HepG2 (cell line): ENCODE data around the gene CUL7. TPM values are rescaled to one million over a fixed set of nuclear protein-coding genes. Genes with fewer than 3 reads are reported as not detected.
A peak's percentile ranks its signal among the peaks of the same experiment; 100 is the strongest.

ENCODE experiments used
- MAZ ChIP-seq, 2 experiments: sonication (generic) in 1 of 2; formaldehyde crosslinking in 1 of 2; IDR thresholded peaks; 2 replicates each; pipeline versions ENCODE4 v1.5.0 to v1.6.1; 2012 to 2020; ENCODE audit warnings: low read depth in 2 of 2, mild to moderate bottlenecking in 2 of 2, borderline replicate concordance in 1 of 2, improper control_type of control experiment in 1 of 2, low read length in 1 of 2, missing genetic modification reagents in 1 of 2, moderate library complexity in 1 of 2
- REST ChIP-seq, 2 experiments: IDR thresholded peaks; 2 replicates each; pipeline ENCODE4 v1.6.1; 2011 to 2012; ENCODE audit warnings: low read length in 2 of 2, borderline replicate concordance in 1 of 2, low read depth in 1 of 2, mild to moderate bottlenecking in 1 of 2, moderate library complexity in 1 of 2
- SP5 ChIP-seq: IDR thresholded peaks from 2 replicates; pipeline ENCODE4 v1.6.1; 2016; ENCODE audit warnings: low read depth, borderline replicate concordance
- U2AF1 ChIP-seq: fragments of 200-400 bp; formaldehyde crosslinking; optimal IDR thresholded peaks from 2 replicates; pipeline ENCODE3; 2017; ENCODE audit warnings: mild to moderate bottlenecking, low read depth, low read length
- ZBTB25 ChIP-seq: IDR thresholded peaks from 2 replicates; pipeline ENCODE4 v1.6.1; 2018; ENCODE audit warnings: missing genetic modification reagents
- ZBTB40 ChIP-seq, 2 experiments: fragments of 450-650 bp in 1 of 2; sonication (generic) in 1 of 2; formaldehyde crosslinking in 1 of 2; IDR thresholded peaks; 2 replicates each; pipeline versions ENCODE4 v1.6.1 to v1.8.0; 2016 to 2022; ENCODE audit warnings: antibody characterized with exemption in 1 of 2, mild to moderate bottlenecking in 1 of 2, missing genetic modification reagents in 1 of 2
- ZBTB7B ChIP-seq: sonication (generic); formaldehyde crosslinking; IDR thresholded peaks from 2 replicates; pipeline ENCODE4 v1.4.0; 2020; ENCODE audit warnings: missing genetic modification reagents
- ZNF282 ChIP-seq: fragments of 450-650 bp; IDR thresholded peaks from 2 replicates; pipeline ENCODE4 v1.6.1; 2018; ENCODE audit not compliant: partially characterized antibody
- ZNF432 ChIP-seq: sonication (generic); formaldehyde crosslinking; IDR thresholded peaks from 2 replicates; pipeline ENCODE4 v1.5.0; 2020; ENCODE audit warnings: missing genetic modification reagents, mild to moderate bottlenecking, borderline replicate concordance
- ZNF589 ChIP-seq: sonication (generic); formaldehyde crosslinking; conservative IDR thresholded peaks from 2 replicates; pipeline ENCODE4 v1.8.0; 2022; ENCODE audit warnings: mild to moderate bottlenecking, moderate library complexity, missing genetic modification reagents
- ZNF691 ChIP-seq: sonication (generic); formaldehyde crosslinking; IDR thresholded peaks from 2 replicates; pipeline ENCODE4 v1.4.0; 2020; ENCODE audit warnings: missing genetic modification reagents, low read depth, mild to moderate bottlenecking, borderline replicate concordance
- polyA plus RNA-seq, 8 experiments: library from polyadenylated mRNA; depleted of rRNA in 3 of 8; stranded (reverse) in 7 of 8; unstranded in 1 of 8; fragments of >200 nt; fragmentation: Illumina TruSeq in 4 of 8; extraction: Trizol in 4 of 8; gene quantifications; 2 replicates each; pipeline versions ENCODE4 v1.2.1 to v1.2.3, GENCODE V29; 2011 to 2016; ENCODE audit warnings: low read depth in 4 of 8, missing spikeins in 1 of 8, mixed read lengths in 1 of 8; ENCODE audit not compliant: insufficient read depth in 1 of 8
- total RNA-seq, 5 experiments: library from RNA; depleted of rRNA; stranded (reverse); fragments of >200 nt; fragmentation: Illumina TruSeq; extraction: Trizol; gene quantifications; 2 replicates each; pipeline ENCODE4 v1.2.3, GENCODE V29; 2016; ENCODE audit warnings: low read depth in 1 of 5

Gene CUL7
- total and polyA plus RNA-seq, 2 of the 13 experiments (the other 11 are each of a cell fraction or from before 2014, with no cell fraction given) = 32.0 to 60.7 TPM

- TF ChIP-seq MAZ (IDR thresholded peaks at IDR 0.05; ENCODE audit: borderline replicate concordance, low read depth, low read length) (no peak; the same call in 1 of the 2 replicates), MAZ (CRISPR knock-in tag; IDR thresholded peaks at IDR 0.05; ENCODE audit: low read depth) (peak; percentile 31; the same call in 1 of the 2 replicates), ZBTB25 (no peak), ZNF691 (no peak; the same call in 1 of the 2 replicates), ZNF432 (CRISPR knock-in tag) (no peak), U2AF1 (no peak), ZBTB40 (IDR thresholded peaks at IDR 0.05) (no peak), ZBTB40 (CRISPR knock-in tag; IDR thresholded peaks at IDR 0.05) (peak; percentile 61), ZNF282 (peak; percentile 59), ZNF589 (CRISPR knock-in tag) (no peak), REST (IDR thresholded peaks at IDR 0.05; ENCODE audit: borderline replicate concordance in 1 of 2, low read depth in 1 of 2, low read length in 2 of 2) (peak in 1 of 2 experiments; percentile 71; a peak in 1 of 4 replicates), ZBTB7B (CRISPR knock-in tag) (no peak; the same call in none of the 2 replicates), SP5 (CRISPR knock-in tag) (peak; percentile 98)
Measured at GRCh38 chr6:43059168-43060033, 5.8 kb upstream of the CUL7 start, which contains the start of the genes KLC4 and MRPL2 (continued).
